Measurements from ENCODE around the gene PRG3.

Gene PRG3

DNA sequence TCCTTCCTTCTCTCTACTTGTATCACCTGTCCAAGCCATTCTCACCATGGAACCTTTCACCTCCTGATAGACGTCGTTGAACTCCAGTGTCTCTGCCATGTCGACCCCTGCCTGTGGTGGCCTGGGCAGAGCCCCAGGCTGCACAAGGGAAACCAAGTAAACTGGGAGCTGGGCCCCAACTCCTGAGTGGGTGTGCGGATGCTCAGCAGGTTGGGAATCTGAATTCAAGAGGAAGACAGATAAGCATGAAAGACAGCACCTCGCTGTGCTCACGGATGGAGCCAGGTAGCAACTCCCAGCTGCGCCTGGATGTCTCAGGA lies 46.0 kb downstream of the PRG3 start:
- no peak for DNase-seq

DNA sequence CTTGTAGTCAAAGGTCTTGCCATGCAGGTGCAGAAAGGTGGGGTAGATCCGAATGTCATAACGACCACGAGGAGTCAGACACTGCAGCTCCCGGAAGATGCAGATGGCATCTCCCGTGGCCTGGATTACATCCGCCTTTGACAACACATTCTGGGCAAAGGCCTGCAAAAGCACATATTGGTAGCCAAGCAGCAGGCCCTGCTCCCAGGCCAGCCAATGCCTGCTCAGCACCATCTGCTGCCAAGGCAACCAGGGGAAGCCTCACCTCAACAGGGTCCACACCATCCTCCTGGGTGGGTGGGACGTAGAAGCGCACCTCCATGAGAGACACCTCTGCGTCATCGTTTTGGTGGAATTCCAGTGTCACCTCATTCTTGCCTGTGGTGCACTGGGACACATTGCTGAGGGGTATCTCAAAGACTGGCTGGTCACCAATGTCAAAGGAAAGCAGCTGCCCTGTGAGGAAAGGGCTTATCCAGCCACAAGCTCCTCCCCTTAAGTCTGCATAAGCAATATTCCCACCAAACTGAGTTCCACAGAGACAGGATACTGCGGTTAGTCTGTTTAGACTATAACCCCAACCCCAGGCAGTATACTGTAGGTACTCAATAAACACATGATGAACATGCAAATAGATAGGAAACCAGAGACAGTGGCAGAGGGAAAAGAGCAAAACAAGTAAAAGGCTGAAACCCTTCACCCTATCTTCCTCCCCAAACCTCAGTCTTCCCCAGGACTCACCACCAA lies 48.1 kb downstream of the PRG3 start:
- DNase-seq = no peak

DNA sequence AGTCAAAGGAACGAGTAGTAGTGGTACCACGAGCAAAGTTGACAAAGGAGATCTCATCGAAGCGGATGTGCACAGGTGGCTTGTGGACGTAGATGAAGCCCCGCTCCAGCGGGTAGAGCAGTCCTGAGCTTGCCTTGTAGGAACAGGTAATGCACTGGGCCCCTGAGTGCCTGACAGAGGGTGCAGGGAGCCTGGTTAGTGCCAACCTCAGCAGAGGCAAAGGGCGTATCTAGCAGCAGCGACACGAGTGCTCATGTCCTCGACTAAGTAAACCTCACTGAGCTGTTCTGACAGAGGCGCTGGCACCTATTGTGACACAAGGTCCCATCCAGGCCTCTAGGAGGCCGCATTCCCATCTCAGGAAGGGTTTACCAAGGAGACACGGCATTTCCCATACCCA lies 49.2 kb downstream of the PRG3 start:
- DNase-seq = no peak

DNA sequence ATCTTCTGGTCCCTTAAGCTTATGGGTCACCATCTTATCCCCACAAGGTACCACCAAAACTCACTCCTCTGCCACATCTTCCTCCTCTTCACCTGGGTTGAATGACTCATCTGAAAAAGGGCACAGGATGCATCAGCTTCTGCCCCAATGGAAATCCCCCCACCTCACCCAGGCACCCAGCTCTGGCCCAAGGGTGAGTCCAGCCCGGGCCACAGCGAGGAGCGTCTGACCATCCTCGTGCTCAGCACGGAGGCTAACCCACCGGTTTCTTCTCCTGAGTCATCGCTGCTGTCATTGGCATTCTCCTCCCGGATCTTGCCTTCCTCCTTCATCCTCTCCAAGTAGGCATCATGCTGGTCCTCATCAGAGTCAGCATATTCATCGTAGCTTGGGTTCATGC lies 50.9 kb downstream of the PRG3 start:
- no peak for DNase-seq

DNA sequence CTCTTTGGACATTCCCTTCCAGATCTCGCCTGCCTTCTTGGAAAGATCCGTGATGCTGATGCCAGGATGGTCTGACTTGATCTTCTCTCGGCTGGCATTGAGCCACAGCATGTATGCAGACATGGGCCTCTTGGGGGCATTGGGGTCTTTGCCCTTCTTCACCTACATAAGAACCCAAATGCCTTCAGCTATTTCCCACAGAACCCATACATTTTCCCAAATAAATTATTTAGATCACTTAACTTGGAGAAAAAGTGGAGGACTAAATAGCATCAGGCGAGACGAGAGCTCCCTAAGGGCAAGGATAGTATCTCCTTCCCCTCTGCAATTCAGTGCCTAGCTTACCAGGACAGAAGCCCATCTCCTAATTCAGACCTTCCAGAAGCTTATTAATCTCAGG lies 53.2 kb downstream of the PRG3 start:
- no peak for DNase-seq

Data from KG1 (cell line).